GM12873 (cell line): ENCODE measurements around the gene RPGRIP1L.

Source experiments
- CTCF ChIP-seq: IDR thresholded peaks from 2 replicates; pipeline ENCODE4 v1.5.1; 2012; ENCODE audit warnings: low read depth, mild to moderate bottlenecking, moderate library complexity, low read length, control low read depth; ENCODE audit not compliant: insufficient read depth; ENCODE audit errors: missing control alignments

RPGRIP1L gene

GRCh38 chr16:53651357-53651756 is 52.3 kb downstream of the RPGRIP1L start:
- TF ChIP-seq CTCF = no peak

- TF ChIP-seq CTCF = no peak
These were observed 57.2 kb downstream of the RPGRIP1L start for GRCh38 chr16:53646506-53646905.

GRCh38 chr16:53643474-53643873 is 60.2 kb downstream of the RPGRIP1L start:
- TF ChIP-seq CTCF = no peak

GRCh38 chr16:53642094-53642493 is 61.6 kb downstream of the RPGRIP1L start:
- TF ChIP-seq CTCF = no peak

GRCh38 chr16:53636978-53637377 is 66.7 kb downstream of the RPGRIP1L start:
- TF ChIP-seq CTCF = no peak

GRCh38 chr16:53632526-53632925 is 71.1 kb downstream of the RPGRIP1L start:
- no peak for TF ChIP-seq CTCF

GRCh38 chr16:53631236-53632025 is 72.2 kb downstream of the RPGRIP1L start:
- TF ChIP-seq CTCF = no peak
